HG03095 (cell line): ENCODE results near the gene SLC1A2.
"Not testable (repeated sequence)": the region's sequence is repeated elsewhere in the genome, so short reads cannot be mapped to it uniquely, and the experiment has no call there.

Experiments used
- ATAC-seq: cut with Tn5 transposase; IDR thresholded peaks from one replicate; pipeline ENCODE4 v1.9.1; 2021; ENCODE audit warnings: moderate library complexity; ENCODE audit not compliant: unreplicated experiment

Gene SLC1A2

DNA sequence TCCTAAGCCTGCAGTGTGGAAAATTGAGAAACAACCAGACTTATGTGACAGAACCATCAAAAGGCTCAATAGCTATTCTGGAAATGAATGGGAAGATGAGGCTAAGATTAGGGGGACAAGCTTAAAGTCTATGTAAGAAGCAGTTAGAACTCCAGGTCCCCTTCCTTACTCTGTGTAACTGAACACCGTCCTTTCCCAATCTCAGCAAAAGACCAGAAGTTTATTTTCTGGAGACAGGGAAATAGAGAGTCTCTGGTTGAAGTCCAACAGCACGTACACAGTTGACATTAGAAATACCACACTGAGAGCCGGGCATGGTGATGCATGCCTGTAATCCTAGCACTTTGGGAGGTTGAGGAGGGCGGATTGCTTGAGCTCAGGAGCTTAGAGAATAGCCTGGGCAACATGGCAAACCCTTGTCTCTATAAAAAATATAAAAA lies 186.4 kb downstream of the SLC1A2 start:
- ATAC-seq = no peak

DNA sequence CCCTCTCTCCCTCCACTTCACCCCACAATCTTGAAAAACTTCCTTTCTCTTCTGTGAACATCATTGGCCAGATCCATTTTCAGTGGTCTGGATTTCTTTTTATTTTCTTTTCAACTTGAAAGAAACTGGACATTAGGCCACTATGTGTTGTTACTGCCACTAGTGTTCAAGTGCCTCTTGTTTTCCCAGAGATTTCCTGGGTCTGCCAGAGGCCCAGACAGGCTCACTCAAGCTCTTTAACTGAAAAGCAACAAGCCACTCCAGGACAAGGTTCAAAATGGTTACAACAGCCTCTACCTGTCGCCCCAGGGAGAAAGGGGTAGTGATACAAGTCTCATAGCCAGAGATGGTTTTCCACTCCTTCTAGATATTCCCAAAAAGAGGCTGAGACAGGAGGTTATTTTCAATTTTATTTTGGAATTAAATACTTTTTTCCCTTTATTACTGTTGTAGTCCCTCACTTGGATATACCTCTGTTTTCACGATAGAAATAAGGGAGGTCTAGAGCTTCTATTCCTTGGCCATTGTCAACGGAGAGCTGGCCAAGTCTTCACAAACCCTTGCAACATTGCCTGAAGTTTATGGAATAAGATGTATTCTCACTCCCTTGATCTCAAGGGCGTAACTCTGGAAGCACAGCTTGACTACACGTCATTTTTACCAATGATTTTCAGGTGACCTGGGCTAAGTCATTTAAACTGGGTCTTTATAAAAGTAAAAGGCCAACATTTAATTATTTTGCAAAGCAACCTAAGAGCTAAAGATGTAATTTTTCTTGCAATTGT lies 188.1 kb downstream of the SLC1A2 start:
- ATAC-seq = no peak

DNA sequence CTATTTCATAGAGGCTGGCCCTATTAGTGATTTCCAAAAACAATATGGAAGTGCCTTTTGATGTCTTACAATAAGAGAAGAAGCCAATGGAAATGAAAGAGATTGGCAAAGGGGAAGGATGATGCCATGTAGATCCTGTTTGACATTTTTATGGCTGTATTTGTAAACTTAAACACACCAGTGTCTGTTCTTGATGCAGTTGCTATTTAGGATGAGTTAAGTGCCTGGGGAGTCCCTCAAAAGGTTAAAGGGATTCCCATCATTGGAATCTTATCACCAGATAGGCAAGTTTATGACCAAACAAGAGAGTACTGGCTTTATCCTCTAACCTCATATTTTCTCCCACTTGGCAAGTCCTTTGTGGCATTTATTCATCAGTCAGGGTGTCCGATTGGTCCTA lies 189.0 kb downstream of the SLC1A2 start:
- no peak for ATAC-seq

DNA sequence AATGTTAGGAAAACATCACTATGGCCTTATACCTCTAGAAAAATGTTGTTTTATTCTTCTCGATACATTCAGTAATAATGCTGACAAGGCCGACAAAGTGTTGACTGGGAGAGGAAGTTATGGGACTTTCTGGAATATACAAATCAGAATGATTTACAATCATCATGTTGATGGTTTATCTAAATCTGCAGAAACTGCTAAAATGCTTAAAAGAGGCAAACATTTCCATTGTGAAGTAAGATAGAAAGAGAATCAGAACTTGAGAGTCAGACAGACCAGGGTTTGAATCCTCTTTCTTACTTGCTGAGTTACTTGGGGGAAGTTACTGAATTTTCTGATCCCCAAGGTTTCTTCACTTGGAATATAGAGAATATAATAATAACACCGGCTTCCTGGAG lies 191.0 kb downstream of the SLC1A2 start:
- ATAC-seq = no peak

DNA sequence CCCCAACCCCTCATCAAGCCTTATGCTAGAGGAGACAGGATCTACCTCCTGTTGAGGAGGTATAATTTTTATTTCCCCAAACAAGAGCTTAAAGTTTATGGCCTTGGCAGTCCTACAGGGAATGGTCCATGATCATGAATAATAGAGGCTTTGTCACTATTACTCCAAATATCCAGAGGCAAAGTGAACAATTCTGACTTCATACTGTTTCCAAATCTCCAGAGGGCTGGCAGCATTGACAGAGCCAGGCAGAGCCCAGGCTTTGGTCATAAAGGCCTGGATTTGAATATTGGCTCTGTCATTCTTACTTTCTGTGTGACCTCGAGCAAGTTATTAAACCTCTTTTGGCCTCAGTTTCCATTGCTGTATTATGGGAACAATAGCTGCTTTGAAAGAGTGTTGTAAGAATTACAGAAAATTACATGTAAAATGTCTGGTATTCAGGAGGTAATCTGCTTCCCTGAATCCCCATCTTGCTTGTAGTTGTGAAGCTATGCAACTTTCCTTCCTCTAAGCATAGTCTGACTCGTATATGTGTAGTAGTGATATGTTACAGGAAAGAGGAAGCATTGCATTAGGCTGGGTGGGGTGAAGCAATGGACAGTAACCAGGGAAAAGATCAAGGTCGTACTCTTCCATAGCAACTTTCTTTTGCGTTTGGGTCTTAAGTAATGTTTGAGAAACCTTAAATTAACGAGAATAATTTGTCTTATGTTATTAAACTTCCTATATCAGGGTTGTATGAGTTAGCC lies 191.6 kb downstream of the SLC1A2 start:
- ATAC-seq = no peak

DNA sequence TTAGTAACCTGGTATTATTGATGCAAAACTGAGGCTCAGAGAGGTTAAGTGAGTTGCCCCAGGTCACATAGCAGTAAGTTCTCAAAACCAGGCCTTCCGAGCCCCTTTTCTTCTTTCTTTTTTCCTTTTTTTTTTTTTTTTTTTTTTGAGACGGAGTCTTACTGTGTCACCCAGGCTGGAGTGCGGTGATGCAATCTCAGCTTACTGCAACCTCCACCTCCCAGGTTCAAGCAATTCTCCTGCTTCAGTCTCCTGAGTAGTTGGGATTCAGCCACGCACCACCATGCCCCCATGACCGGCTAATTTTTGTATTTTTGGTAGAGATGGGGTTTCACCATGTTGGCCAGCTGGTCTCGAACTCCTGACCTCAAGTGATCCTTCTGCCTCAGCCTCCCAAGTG lies 192.6 kb downstream of the SLC1A2 start:
- ATAC-seq = not testable (repeated sequence)

DNA sequence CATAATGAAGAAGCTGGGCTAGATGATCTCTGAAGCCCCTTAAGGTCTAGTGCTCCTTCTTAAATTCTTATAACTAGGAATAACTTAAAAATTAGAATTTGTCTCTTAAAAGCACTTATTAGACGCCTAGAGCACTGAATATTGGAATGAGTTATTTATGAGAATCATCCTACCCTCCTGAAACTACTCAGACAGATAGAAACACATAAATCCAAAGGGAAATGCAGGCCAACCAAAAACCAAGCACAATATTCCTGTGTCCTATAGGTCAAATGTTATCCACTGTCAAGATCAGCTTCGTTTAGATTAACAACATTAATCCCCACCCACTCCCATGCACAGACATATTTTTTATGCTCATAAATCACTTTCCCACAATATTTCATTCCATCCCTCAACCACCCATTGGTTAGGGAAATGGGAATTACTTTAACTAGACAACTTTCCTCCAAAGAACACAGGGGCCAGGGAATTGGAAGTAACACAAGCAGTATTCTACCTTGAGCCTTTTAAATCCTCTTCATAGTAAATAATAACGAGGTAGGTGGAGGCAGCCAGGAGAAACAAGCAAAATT lies 193.3 kb downstream of the SLC1A2 start:
- no peak for ATAC-seq

DNA sequence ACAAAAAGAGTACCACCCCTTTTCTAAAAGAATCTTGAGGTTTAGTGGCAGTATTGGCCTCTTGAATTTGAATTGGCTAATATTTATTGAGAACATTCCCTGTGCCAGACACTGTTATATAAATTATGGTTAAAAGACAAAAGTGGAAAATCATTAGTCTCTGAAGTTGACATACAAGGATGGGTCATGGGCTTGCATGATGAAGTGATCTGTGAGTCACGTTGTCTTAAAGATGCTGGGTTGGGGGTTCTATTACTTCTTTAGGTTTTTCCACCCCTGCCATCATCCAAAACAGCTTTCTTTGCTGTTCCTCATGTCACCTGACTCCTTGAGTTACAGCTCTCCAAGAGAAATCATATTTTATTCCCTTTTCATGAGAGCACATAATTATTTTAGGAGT lies 195.4 kb downstream of the SLC1A2 start:
- ATAC-seq = no peak

DNA sequence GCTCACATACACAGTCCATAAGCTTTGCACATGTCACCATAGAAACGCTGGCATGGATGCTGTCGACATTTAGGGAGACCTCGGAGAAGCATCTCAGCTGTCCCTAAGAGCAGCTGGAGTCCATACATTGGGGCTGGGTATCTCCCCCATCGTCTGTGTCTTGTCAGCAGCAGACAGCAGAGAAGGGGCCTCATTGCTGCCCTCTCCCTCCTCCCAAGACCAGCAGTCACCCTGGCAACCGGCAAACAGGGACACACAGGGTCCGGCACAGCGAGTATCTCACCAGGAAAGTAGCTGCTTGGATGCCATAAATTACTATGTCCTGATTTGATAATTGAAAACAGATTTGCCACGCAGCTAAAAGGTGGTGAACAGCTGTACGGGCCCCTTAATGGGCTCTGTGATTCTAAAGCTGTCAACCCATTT lies 196.0 kb downstream of the SLC1A2 start:
- ATAC-seq = no peak

DNA sequence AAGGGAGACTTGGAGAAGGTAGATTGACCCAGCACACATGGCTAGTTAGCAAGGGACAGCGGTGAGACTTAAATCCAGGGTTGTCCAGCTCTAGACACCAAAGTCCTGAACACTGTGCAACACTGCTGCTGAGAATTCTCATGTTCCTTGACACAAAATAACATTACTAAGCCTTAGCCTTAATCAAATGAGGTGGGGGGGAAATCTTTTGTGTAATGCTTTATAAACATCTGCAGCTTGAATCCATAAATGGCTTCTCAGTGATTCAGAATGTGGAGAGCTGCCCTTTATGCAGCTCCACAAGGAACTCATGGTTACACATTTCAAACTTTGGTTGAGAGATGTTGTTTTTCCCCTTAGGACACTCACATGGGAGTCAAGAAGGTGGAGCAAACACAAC lies 200.4 kb downstream of the SLC1A2 start:
- no peak for ATAC-seq

DNA sequence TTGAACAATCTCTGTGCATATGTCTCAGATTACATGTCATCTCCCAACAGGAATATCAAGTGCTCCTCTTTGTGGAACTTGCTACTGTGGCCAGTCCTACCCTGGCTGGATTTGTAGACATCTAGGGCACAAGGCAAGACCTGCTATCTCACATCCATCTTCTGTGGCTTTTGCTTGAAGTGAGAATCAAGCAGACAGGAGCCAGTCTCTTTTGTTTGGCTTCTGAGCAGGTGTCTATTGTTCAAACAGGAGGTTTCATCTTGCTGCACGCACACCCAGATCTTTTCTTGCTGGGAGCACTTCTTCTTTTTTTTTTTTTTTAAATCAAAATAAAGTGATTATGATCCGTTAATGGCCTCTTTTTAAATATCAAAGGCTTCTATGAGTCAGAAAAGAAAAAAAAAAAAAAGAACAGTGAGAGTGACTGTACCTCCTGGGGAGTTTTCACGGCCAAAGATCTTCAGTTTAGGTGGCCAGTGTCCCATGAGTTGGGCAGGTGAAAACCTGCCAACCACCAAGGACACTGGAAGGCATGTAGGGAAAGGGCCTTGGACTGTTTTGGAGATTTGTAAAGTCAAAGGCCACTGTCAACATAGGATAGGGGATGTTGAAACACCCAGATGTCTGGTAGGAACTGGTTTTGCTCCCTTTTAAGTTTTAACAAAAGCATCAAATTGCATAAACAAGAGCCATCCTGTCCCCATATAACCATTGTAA lies 202.2 kb downstream of the SLC1A2 start:
- ATAC-seq = no peak

DNA sequence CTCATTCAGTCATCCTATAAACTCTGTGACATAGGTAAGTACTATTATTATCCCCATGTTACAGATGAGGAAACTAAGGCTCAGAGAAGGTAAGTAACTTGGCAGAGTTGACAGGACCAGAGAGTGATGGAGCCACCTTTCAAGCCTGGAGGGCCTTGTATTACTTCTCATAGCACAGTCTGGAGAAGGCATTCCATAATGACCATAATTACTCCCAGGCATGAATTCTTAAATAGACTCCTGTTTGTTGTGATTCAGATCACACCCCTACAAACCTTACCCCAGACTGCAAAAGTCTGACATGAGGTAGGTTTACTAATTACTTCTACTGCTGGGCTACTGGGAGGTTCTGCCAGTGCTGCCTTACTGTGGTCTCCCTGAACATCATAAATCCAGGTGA lies 203.4 kb downstream of the SLC1A2 start:
- ATAC-seq = no peak

DNA sequence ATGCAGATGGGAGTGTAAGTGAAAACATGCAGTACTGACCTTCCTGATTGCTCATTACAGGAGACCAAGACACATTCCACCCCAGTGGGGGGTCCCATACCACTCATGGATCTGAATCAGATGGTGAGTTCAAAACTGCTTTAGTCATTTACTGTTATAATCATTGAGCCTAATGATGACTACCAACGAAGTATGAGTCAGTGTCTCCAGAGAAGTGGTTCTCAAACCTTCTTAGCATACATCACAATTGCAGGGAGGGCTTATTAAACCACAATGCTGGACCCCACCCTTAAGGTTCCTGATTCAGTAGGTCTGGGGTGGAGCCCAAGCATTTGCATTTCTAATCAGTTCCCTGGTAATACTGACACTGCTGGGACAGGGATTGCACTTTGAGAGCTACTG lies 204.6 kb downstream of the SLC1A2 start:
- no peak for ATAC-seq

DNA sequence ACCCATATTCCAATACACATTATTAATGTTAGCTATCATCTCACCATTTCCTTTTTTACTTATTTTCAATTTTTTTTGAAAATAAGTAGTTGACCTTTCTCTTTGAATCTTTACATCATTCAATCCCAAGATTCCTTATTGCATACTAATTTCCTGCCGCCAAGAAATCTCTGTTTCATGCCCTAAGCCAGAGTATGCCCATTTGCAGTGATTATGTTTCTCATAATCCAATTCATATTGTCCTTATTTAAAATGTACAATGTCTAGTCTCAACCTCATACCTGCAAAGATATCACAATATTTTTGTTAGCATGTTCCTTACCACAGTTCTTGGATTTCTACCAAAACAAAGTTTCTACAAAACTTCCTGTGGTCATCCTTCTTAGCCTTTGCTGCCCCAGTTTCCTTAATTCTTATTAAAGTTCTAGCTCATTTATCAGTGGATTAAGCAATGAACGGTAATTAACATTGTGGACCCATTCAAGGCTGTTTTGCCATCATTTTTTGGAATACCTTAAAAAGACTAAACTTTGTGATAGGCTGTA lies 205.1 kb downstream of the SLC1A2 start:
- ATAC-seq = no peak

DNA sequence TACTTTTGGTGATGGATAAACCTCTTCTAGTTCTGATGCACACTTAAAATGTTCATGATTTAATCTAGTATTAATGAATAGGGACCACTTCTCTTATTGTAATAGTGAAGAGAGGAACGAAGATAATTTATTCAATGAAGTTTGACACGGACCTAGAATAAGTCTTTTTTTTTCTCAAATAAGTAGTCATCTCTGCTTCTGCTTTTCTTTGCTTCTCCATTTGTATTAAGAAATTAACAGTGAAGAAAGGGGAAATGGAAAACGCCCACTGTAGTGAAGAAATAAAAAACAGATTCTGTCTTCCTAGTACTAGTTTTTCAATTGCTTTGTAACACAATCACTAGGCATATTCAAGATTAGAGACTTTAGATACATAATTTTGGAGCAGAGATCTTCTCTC lies 207.4 kb downstream of the SLC1A2 start:
- no peak for ATAC-seq

DNA sequence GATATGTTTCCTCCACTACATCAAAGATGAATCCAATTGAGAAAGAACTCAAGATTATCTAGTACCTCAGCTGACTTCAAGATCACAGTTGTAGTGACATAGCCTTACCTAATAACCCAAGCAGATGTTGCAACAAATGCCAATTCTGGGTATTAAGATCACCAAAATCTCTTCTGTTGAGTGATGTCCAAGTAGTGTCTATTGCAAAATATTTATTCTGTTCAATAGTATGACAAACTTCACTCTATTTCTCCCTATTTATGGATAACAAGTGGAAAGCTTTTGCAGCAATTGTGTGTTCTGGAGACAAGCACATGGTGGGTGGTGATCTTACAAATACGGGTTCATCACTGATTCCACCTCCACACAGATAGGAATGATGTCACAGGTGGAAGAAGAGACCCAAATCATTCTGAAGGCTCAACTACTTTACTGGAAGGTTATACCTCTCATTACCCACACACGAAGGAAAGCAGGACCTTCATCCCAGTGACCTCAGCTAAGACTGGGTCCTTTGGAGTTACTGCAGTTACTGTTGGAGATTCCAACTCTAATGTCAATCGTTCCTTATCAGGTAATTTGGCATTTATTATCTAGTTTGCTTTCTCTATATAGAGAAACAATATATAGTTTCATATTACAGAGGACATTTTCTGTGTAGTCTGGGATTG lies 208.3 kb downstream of the SLC1A2 start:
- no peak for ATAC-seq

DNA sequence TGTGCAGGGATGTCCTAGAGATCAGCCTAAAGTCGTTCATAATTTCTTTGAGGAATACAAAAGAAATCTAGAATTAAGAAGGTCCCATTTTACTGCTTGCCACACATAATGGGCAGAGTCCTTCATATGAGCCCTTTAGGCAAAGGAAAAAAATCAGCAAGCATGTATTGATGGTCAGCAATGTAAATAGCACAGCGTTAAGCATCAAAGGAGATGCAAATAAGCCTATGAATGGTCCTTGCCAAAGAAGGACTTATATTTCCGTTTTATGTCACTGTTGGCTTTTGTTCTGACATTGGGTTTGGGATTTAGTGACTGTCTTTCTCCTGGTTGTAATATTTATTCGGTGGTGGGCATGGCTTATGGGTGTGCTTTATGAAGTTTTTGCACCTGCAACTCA lies 210.6 kb downstream of the SLC1A2 start:
- no peak for ATAC-seq

DNA sequence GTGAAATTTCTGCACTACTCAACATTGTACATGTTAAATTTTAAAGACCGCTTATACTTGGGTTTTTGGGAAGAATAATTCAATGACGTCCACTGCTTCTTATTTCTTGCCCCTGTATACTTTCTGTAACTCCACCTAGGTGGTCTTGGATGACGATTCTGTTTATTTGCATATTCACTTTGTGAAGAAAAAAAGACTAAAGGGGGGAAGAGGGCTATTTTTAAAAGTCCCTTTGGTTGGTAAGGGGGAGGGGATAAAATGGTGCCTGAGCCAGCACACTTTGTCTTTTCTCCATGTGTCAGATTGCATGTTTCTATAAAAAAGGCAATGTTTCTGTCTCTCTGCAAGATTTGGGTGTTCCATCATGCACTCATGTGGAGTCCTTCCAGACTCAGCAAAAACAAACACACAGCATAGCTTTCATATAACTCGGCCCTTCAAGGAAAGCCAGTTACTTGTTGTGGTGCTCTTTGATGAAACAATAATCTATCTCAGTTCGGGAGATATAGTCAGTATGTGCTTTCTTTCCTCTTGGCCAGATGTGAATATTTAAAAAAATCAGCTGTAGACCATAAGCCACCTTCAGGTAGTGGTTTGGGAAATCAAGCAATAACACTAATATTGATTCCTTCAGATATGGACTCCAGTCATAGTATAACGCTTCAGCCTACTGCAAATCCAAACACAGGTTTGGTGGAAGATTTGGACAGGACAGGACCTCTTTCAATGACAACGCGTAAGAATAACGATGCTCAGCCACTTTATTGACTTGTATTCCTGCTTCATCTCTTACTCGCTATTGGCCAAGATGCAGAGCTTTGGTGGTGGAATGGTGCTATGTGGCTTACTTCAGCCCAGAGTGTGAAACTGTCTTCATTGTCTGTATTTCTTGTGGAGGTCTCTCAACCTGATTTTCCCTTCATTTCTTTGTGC lies 211.6 kb downstream of the SLC1A2 start:
- no peak for ATAC-seq

DNA sequence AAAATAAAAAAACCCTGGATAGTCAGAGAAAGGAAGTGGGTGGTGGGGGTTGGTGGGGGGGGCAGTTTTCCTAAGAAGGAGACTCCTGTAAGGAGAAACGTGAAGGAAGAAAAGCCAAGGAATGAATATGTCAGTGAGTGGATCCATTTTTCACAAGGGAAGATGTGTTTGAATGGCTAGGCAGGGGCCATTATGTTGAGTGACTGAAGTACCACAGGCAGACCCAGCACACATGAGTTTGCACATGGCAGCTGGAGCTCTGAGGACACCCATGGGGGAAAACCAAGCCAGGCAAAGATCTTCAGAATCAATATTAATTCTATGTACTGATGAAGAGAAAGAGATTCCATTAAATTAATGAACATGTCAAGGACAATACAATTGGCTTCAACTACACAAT lies 212.7 kb downstream of the SLC1A2 start:
- no peak for ATAC-seq

DNA sequence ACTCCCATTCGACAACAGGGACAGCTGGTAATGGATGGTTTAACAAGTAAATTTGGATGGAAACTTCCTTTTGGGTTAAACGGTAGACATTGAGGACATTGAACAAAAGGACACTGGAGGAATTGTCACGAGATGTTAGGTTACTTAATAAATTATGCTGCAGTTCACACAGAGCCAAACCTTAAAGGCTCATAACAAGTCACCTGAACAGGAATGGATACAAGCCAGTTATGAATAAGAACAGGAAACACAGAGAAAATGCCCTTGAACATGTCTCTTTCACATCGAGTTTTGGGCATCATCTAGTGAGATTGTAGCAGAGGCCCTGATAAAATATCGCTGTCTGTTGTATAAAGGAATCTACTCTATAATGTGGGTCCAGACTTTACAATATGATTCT lies 214.7 kb downstream of the SLC1A2 start:
- no peak for ATAC-seq
